Nephron (organoid): Measurements from ENCODE around the gene SUPT4H1.

Source experiments
- H3K27ac Mint-ChIP-seq, 3 experiments: 2 replicates each; pipeline ENCODE4 v1.8.0; 2020; ENCODE audit warnings: mixed read lengths in 3 of 3, mild to moderate bottlenecking in 2 of 3, moderate library complexity in 1 of 3
- H3K27me3 Mint-ChIP-seq: 2 replicates; pipeline ENCODE4 v1.8.0; 2021; ENCODE audit warnings: low read depth, mild to moderate bottlenecking, moderate library complexity, mixed read lengths
- H3K36me3 Mint-ChIP-seq: 2 replicates; pipeline ENCODE4 v1.8.0; 2020; ENCODE audit warnings: low read depth, mixed read lengths
- H3K4me1 Mint-ChIP-seq: 2 replicates; pipeline ENCODE4 v1.8.0; 2020; ENCODE audit warnings: mixed read lengths
- H3K4me3 Mint-ChIP-seq, 3 experiments: 2 replicates each; pipeline ENCODE4 v1.8.0; 2020; ENCODE audit warnings: mild to moderate bottlenecking in 3 of 3, mixed read lengths in 3 of 3, moderate library complexity in 2 of 3
- H3K9me3 Mint-ChIP-seq: 2 replicates; pipeline ENCODE4 v1.8.0; 2020; ENCODE audit warnings: mixed read lengths
- CTCF ChIP-seq, 3 experiments: fragments of 200-600 bp; sonication (generic); IDR thresholded peaks; one replicate each; pipeline ENCODE4 v1.5.0; 2021; ENCODE audit warnings: antibody characterized with exemption in 3 of 3; ENCODE audit not compliant: unreplicated experiment in 3 of 3

Gene SUPT4H1

GRCh38 chr17:58335061-58335731 lies 16.8 kb downstream of the SUPT4H1 start:
- H3K27me3 Mint-ChIP-seq = no peaks in the 10 kb centered on the region
- H3K27ac Mint-ChIP-seq = peak overlapping the region in 1 of 3 experiments; percentile 60
- H3K9me3 Mint-ChIP-seq = no peaks in the 10 kb centered on the region
- no peak for TF ChIP-seq CTCF (IDR thresholded peaks at IDR 0.05; ENCODE audit: unreplicated experiment in 3 of 3)
- H3K36me3 Mint-ChIP-seq = no peaks in the 10 kb centered on the region
- peaks cover 31% of the 10 kb centered on the region for H3K4me1 Mint-ChIP-seq
- H3K4me3 Mint-ChIP-seq = no peak overlapping the region

GRCh38 chr17:58334661-58335060 lies 17.3 kb downstream of the SUPT4H1 start:
- TF ChIP-seq CTCF (IDR thresholded peaks at IDR 0.05; ENCODE audit: unreplicated experiment in 3 of 3) = no peak
- H3K36me3 Mint-ChIP-seq = no peaks in the 10 kb centered on the region
- peaks cover 33% of the 10 kb centered on the region for H3K4me1 Mint-ChIP-seq
- H3K27me3 Mint-ChIP-seq = no peaks in the 10 kb centered on the region
- no peak overlapping the region for H3K4me3 Mint-ChIP-seq
- H3K9me3 Mint-ChIP-seq = no peaks in the 10 kb centered on the region
- no peak overlapping the region for H3K27ac Mint-ChIP-seq

- TF ChIP-seq CTCF (IDR thresholded peaks at IDR 0.05; ENCODE audit: unreplicated experiment in 3 of 3) = no peak
- Mint-ChIP-seq H3K4me3 (no peak overlapping the region), H3K36me3 (no peaks in the 10 kb centered on the region), H3K9me3 (no peaks in the 10 kb centered on the region), H3K27ac (no peak overlapping the region), H3K4me1 (peaks cover 37% of the 10 kb centered on the region), H3K27me3 (no peaks in the 10 kb centered on the region)
Observed at GRCh38 chr17:58334256-58334655, 17.7 kb downstream of the SUPT4H1 start.

- TF ChIP-seq CTCF (IDR thresholded peaks at IDR 0.05; ENCODE audit: unreplicated experiment in 3 of 3) = no peak
- no peaks in the 10 kb centered on the region for H3K27me3 Mint-ChIP-seq
- H3K4me3 Mint-ChIP-seq = no peak overlapping the region
- no peaks in the 10 kb centered on the region for H3K36me3 Mint-ChIP-seq
- H3K4me1 Mint-ChIP-seq = peaks cover 42% of the 10 kb centered on the region
- H3K27ac Mint-ChIP-seq = no peak overlapping the region
- H3K9me3 Mint-ChIP-seq = no peaks in the 10 kb centered on the region
Observed at GRCh38 chr17:58333736-58334207, 18.2 kb downstream of the SUPT4H1 start.

GRCh38 chr17:58332778-58333735 lies 18.9 kb downstream of the SUPT4H1 start:
- no peaks in the 10 kb centered on the region for H3K9me3 Mint-ChIP-seq
- no peak for TF ChIP-seq CTCF (IDR thresholded peaks at IDR 0.05; ENCODE audit: unreplicated experiment in 3 of 3)
- no peaks in the 10 kb centered on the region for H3K27me3 Mint-ChIP-seq
- no peak overlapping the region for H3K4me3 Mint-ChIP-seq
- no peaks in the 10 kb centered on the region for H3K36me3 Mint-ChIP-seq
- H3K27ac Mint-ChIP-seq = no peak overlapping the region
- H3K4me1 Mint-ChIP-seq = peaks cover 42% of the 10 kb centered on the region
